GM21529 (cell line): ENCODE results near the gene IFT43.

Experiments used
- ATAC-seq: cut with Tn5 transposase; IDR thresholded peaks from one replicate; pipeline ENCODE4 v1.9.1; 2021; ENCODE audit not compliant: unreplicated experiment

The IFT43 gene

GRCh38 chr14:75979648-75980565 lies 5.7 kb upstream of the IFT43 start:
- no peak for ATAC-seq

GRCh38 chr14:75980856-75981255 lies 4.7 kb upstream of the IFT43 start:
- ATAC-seq = no peak

GRCh38 chr14:75981426-75982265 lies 3.9 kb upstream of the IFT43 start, which contains the start of gene TGFB3:
TGFB3 (minus strand) TSS chr14:75981995; CDS start chr14:75980893, 1,102 bp downstream.
- ATAC-seq = peak; percentile 43

GRCh38 chr14:75982266-75983018 lies 3.1 kb upstream of the IFT43 start:
- peak; percentile 55 for ATAC-seq

GRCh38 chr14:75983019-75983358 lies 2.6 kb upstream of the IFT43 start:
- ATAC-seq = no peak

GRCh38 chr14:75984674-75985073 lies 889 bp upstream of the IFT43 start:
- ATAC-seq = no peak

- no peak for ATAC-seq
Measured at GRCh38 chr14:75986439-75986765, 839 bp downstream of the IFT43 start.

GRCh38 chr14:75987201-75987970 lies 1.8 kb downstream of the IFT43 start:
- ATAC-seq = no peak

GRCh38 chr14:75989134-75989533 lies 3.6 kb downstream of the IFT43 start:
- ATAC-seq = no peak

GRCh38 chr14:75990297-75990696 lies 4.7 kb downstream of the IFT43 start:
- no peak for ATAC-seq

- ATAC-seq = no peak
Measured at GRCh38 chr14:75991753-75992152, 6.2 kb downstream of the IFT43 start.

GRCh38 chr14:75993567-75994041 lies 8.0 kb downstream of the IFT43 start:
- peak; percentile 55 for ATAC-seq

GRCh38 chr14:75995372-75996041 lies 9.9 kb downstream of the IFT43 start:
- ATAC-seq = no peak

GRCh38 chr14:75996488-75996887 lies 10.9 kb downstream of the IFT43 start:
- ATAC-seq = no peak

- no peak for ATAC-seq
Measured at GRCh38 chr14:75999511-76000190, 14.1 kb downstream of the IFT43 start.

- no peak for ATAC-seq
Measured at GRCh38 chr14:76002383-76002782, 16.8 kb downstream of the IFT43 start.

- no peak for ATAC-seq
Measured at GRCh38 chr14:76006253-76006652, 20.7 kb downstream of the IFT43 start.

- no peak for ATAC-seq
Measured at GRCh38 chr14:76007379-76007778, 21.8 kb downstream of the IFT43 start.

- no peak for ATAC-seq
Measured at GRCh38 chr14:76007852-76008251, 22.3 kb downstream of the IFT43 start.
